Measurements from ENCODE around the gene TMEM182. TPM values are rescaled to one million over a fixed set of nuclear protein-coding genes. Genes with fewer than 3 reads are reported as not detected.

Gene TMEM182, protein sequence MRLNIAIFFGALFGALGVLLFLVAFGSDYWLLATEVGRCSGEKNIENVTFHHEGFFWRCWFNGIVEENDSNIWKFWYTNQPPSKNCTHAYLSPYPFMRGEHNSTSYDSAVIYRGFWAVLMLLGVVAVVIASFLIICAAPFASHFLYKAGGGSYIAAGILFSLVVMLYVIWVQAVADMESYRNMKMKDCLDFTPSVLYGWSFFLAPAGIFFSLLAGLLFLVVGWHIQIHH
- polyA plus RNA-seq (2013), result 2.7 and 3.2 TPM in 2 replicates

- no peak within 1 kb of the TSS for H2BK120ac ChIP-seq (ENCODE audit: insufficient read depth, low read length, poor library complexity)
- H3K14ac ChIP-seq (ENCODE audit: low read length), result no peak within 1 kb of the TSS
- no peak within 1 kb of the TSS for H4K12ac ChIP-seq (ENCODE audit: low read depth, low read length)
- no peak within 1 kb of the TSS for H2AK5ac ChIP-seq (ENCODE audit: low read length)
- H2AFZ ChIP-seq (ENCODE audit: insufficient read depth, low read length, poor library complexity), result no peak within 1 kb of the TSS
- H3K27ac ChIP-seq (ENCODE audit: low read depth, low read length), result no peak within 1 kb of the TSS
- no peak for DNase-seq
- H2BK5ac ChIP-seq (ENCODE audit: low read depth, low read length, poor library complexity), result no peak within 1 kb of the TSS
- H3K79me2 ChIP-seq (ENCODE audit: control insufficient read depth, insufficient read depth, low read length, poor library complexity), result no peaks in the 10 kb centered on the region
- H3K18ac ChIP-seq (ENCODE audit: low read length), result no peak within 1 kb of the TSS
- H3K4me2 ChIP-seq (ENCODE audit: low read length), result no peak within 1 kb of the TSS
- no peaks in the 10 kb centered on the region for H3K4me1 ChIP-seq (ENCODE audit: control insufficient read depth in 1 of 2, insufficient read depth in 2 of 2, low read length in 2 of 2)
- H3K9me3 ChIP-seq (ENCODE audit: insufficient read depth, low read depth, low read length), result no peaks in the 10 kb centered on the region
- WGBS (ENCODE audit: extremely low coverage, insufficient coverage, insufficient read length), result no CpG with 5 or more reads among the region's 4 CpGs
- no peak within 1 kb of the TSS for H3K9ac ChIP-seq (ENCODE audit: low read length)
- H4K91ac ChIP-seq (ENCODE audit: low read depth, low read length), result no peak within 1 kb of the TSS
- no peak within 1 kb of the TSS for H3K4me3 ChIP-seq (ENCODE audit: low read depth, low read length)
- no peaks in the 10 kb centered on the region for H3K27me3 ChIP-seq (ENCODE audit: insufficient read depth, low read length)
- H3K36me3 ChIP-seq (ENCODE audit: control insufficient read depth in 1 of 2, insufficient read depth in 2 of 2, low read length in 2 of 2), result no peaks in the 10 kb centered on the region
- no peaks in the 10 kb centered on the region for H3K79me1 ChIP-seq (ENCODE audit: low read length)
- no peak within 1 kb of the TSS for H3K23ac ChIP-seq (ENCODE audit: low read length)
- no peak within 1 kb of the TSS for H2BK12ac ChIP-seq (ENCODE audit: low read length)
- no peak within 1 kb of the TSS for H4K8ac ChIP-seq (ENCODE audit: low read depth, low read length)
- H3K4ac ChIP-seq (ENCODE audit: low read depth, low read length), result no peak within 1 kb of the TSS
These were observed at the start of gene TMEM182 for GRCh38 chr2:102761763-102762162. TSS of gene TMEM182 (plus strand) at chr2:102762031. CDS start at chr2:102762218, 187 bp downstream.

DNA sequence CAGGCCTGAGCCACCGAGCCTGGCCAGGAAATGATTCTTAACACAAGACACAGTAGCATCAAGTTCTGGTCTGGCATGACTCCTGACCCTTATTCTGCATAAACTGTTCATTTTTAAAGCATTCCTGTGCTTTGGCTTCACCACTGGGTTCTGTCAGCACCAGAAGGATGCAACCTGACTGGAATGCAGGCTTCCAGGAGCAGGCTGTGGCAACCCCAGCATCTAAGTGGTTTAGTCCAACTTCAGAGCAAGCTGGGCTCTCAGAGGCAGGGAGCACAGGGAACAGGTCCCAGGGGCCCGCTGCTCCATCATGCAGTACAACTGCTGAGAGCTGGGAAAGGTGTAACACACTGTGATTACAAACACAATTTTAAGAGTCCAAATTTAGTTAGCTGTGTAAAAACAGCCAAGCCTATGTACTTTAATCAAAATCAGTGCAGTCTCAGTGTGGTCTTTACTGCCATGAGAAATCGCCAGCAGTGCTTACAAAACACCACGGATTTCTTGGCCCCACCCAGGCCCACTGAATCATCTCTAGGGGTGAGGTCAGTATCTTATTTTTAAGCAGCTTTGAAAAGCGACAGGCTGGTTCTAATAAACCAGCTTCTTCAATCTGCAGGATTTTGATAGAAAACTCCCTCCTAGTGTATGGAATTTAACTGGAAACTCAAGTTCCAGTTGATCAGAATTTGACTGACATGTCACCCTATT, 44.4 kb upstream of the TMEM182 start:
- Histone ChIP-seq H3K27me3 (ENCODE audit: insufficient read depth, low read length) (no peaks in the 10 kb centered on the region), H3K79me2 (ENCODE audit: control insufficient read depth, insufficient read depth, low read length, poor library complexity) (no peaks in the 10 kb centered on the region), H4K12ac (ENCODE audit: low read depth, low read length) (no peak overlapping the region), H3K4me3 (ENCODE audit: low read depth, low read length) (no peak overlapping the region), H2BK5ac (ENCODE audit: low read depth, low read length, poor library complexity) (no peak overlapping the region), H3K4me2 (ENCODE audit: low read length) (no peak overlapping the region), H3K4ac (ENCODE audit: low read depth, low read length) (no peak overlapping the region), H3K18ac (ENCODE audit: low read length) (no peak overlapping the region), H2BK120ac (ENCODE audit: insufficient read depth, low read length, poor library complexity) (no peak overlapping the region), H3K23ac (ENCODE audit: low read length) (no peak overlapping the region), H3K36me3 (ENCODE audit: control insufficient read depth in 1 of 2, insufficient read depth in 2 of 2, low read length in 2 of 2) (peaks cover 16 to 19% of the 10 kb centered on the region in 2 experiments), H3K4me1 (ENCODE audit: control insufficient read depth in 1 of 2, insufficient read depth in 2 of 2, low read length in 2 of 2) (peaks cover 6% of the 10 kb centered on the region in 2 experiments), H2AFZ (ENCODE audit: insufficient read depth, low read length, poor library complexity) (no peak overlapping the region), H3K14ac (ENCODE audit: low read length) (no peak overlapping the region), H3K9me3 (ENCODE audit: insufficient read depth, low read depth, low read length) (no peaks in the 10 kb centered on the region), H4K91ac (ENCODE audit: low read depth, low read length) (no peak overlapping the region), H3K27ac (ENCODE audit: low read depth, low read length) (no peak overlapping the region), H2AK5ac (ENCODE audit: low read length) (no peak overlapping the region), H4K8ac (ENCODE audit: low read depth, low read length) (no peak overlapping the region), H2BK12ac (ENCODE audit: low read length) (no peak overlapping the region), H3K79me1 (ENCODE audit: low read length) (no peaks in the 10 kb centered on the region), H3K9ac (ENCODE audit: low read length) (no peak overlapping the region)
- DNase-seq, result peak; percentile 24 to 62
- WGBS (ENCODE audit: extremely low coverage, insufficient coverage, insufficient read length), result no CpG with 5 or more reads among the region's 5 CpGs

- no peak overlapping the region for H3K27ac ChIP-seq (ENCODE audit: low read depth, low read length)
- no peaks in the 10 kb centered on the region for H3K79me1 ChIP-seq (ENCODE audit: low read length)
- no peaks in the 10 kb centered on the region for H3K27me3 ChIP-seq (ENCODE audit: insufficient read depth, low read length)
- H4K91ac ChIP-seq (ENCODE audit: low read depth, low read length), result no peak overlapping the region
- H3K23ac ChIP-seq (ENCODE audit: low read length), result no peak overlapping the region
- H3K14ac ChIP-seq (ENCODE audit: low read length), result no peak overlapping the region
- H3K4me3 ChIP-seq (ENCODE audit: low read depth, low read length), result no peak overlapping the region
- H4K12ac ChIP-seq (ENCODE audit: low read depth, low read length), result no peak overlapping the region
- H3K36me3 ChIP-seq (ENCODE audit: control insufficient read depth in 1 of 2, insufficient read depth in 2 of 2, low read length in 2 of 2), result peaks cover 16 to 19% of the 10 kb centered on the region in 2 experiments
- no peak overlapping the region for H2BK12ac ChIP-seq (ENCODE audit: low read length)
- H2BK5ac ChIP-seq (ENCODE audit: low read depth, low read length, poor library complexity), result no peak overlapping the region
- no peaks in the 10 kb centered on the region for H3K79me2 ChIP-seq (ENCODE audit: control insufficient read depth, insufficient read depth, low read length, poor library complexity)
- WGBS (ENCODE audit: extremely low coverage, insufficient coverage, insufficient read length), result no CpG with 5 or more reads among the region's 26 CpGs
- peaks cover 6% of the 10 kb centered on the region in 2 experiments for H3K4me1 ChIP-seq (ENCODE audit: control insufficient read depth in 1 of 2, insufficient read depth in 2 of 2, low read length in 2 of 2)
- no peak overlapping the region for H3K4me2 ChIP-seq (ENCODE audit: low read length)
- no peak overlapping the region for H2BK120ac ChIP-seq (ENCODE audit: insufficient read depth, low read length, poor library complexity)
- no peak overlapping the region for H4K8ac ChIP-seq (ENCODE audit: low read depth, low read length)
- no peak overlapping the region for H3K4ac ChIP-seq (ENCODE audit: low read depth, low read length)
- H3K9ac ChIP-seq (ENCODE audit: low read length), result no peak overlapping the region
- H2AFZ ChIP-seq (ENCODE audit: insufficient read depth, low read length, poor library complexity), result no peak overlapping the region
- H3K18ac ChIP-seq (ENCODE audit: low read length), result no peak overlapping the region
- no peaks in the 10 kb centered on the region for H3K9me3 ChIP-seq (ENCODE audit: insufficient read depth, low read depth, low read length)
- H2AK5ac ChIP-seq (ENCODE audit: low read length), result no peak overlapping the region
- DNase-seq, result peak in 1 of 2 donors; percentile 20
These were observed 43.2 kb upstream of the TMEM182 start for GRCh38 chr2:102718387-102719316.

DNA sequence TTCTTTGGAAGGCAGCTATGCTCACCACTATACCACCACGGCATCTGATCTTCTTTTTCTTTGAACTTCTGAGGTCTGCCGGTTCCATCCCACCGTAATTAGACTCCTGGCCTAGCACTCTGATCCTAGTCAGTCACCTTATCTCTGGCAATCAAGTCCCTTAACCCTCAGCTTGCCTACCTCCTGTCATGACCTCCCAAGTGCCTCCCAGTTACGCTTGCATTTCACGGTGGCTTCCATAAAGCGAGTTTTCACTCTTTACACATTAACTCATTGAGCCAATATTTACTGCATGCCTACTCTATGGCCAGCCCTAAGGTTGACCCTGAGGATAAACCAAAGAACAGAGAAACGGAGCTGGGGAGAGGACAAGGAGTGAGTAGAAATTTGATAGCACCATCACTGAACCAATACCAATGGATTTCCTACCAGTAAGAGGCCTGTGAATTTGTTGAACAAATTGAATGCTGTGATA, 37.8 kb upstream of the TMEM182 start:
- H2BK5ac ChIP-seq (ENCODE audit: low read depth, low read length, poor library complexity), result no peak overlapping the region
- no peak for DNase-seq
- no CpG with 5 or more reads among the region's 7 CpGs for WGBS (ENCODE audit: extremely low coverage, insufficient coverage, insufficient read length)

More for the DNA sequence above, 37.8 kb upstream of the TMEM182 start:
- Histone ChIP-seq H3K79me2 (ENCODE audit: control insufficient read depth, insufficient read depth, low read length, poor library complexity) (no peaks in the 10 kb centered on the region), H3K4ac (ENCODE audit: low read depth, low read length) (no peak overlapping the region), H3K27me3 (ENCODE audit: insufficient read depth, low read length) (no peaks in the 10 kb centered on the region), H3K4me1 (ENCODE audit: control insufficient read depth in 1 of 2, insufficient read depth in 2 of 2, low read length in 2 of 2) (peaks cover 0 to 2% of the 10 kb centered on the region in 2 experiments), H3K36me3 (ENCODE audit: control insufficient read depth in 1 of 2, insufficient read depth in 2 of 2, low read length in 2 of 2) (peaks cover 5 to 22% of the 10 kb centered on the region in 2 experiments), H2AFZ (ENCODE audit: insufficient read depth, low read length, poor library complexity) (no peak overlapping the region), H4K91ac (ENCODE audit: low read depth, low read length) (no peak overlapping the region), H3K9me3 (ENCODE audit: insufficient read depth, low read depth, low read length) (no peaks in the 10 kb centered on the region), H3K23ac (ENCODE audit: low read length) (no peak overlapping the region), H3K27ac (ENCODE audit: low read depth, low read length) (no peak overlapping the region), H4K12ac (ENCODE audit: low read depth, low read length) (no peak overlapping the region), H3K79me1 (ENCODE audit: low read length) (no peaks in the 10 kb centered on the region), H3K18ac (ENCODE audit: low read length) (no peak overlapping the region), H3K14ac (ENCODE audit: low read length) (no peak overlapping the region), H4K8ac (ENCODE audit: low read depth, low read length) (no peak overlapping the region), H2AK5ac (ENCODE audit: low read length) (no peak overlapping the region), H2BK120ac (ENCODE audit: insufficient read depth, low read length, poor library complexity) (no peak overlapping the region), H3K9ac (ENCODE audit: low read length) (no peak overlapping the region), H3K4me2 (ENCODE audit: low read length) (no peak overlapping the region), H3K4me3 (ENCODE audit: low read depth, low read length) (no peak overlapping the region), H2BK12ac (ENCODE audit: low read length) (no peak overlapping the region)

Data from trophoblast cell (in vitro differentiated cells and primary cell).